Choroid plexus epithelial cell (primary cell): ENCODE measurements around the gene SGSM2.

Experiments used
- DNase-seq: peaks from one replicate; pipeline ENCODE4 v3.0.0-alpha.2; 2010; ENCODE audit warnings: low read depth
- H3K4me3 ChIP-seq: 2 replicates; pipeline ENCODE4 v1.5.1; 2011; ENCODE audit warnings: low read depth, mild to moderate bottlenecking, control low read depth, low read length, moderate library complexity
- TF ChIP-seq, protein P1 (sequence below): conservative IDR thresholded peaks from 2 replicates; pipeline ENCODE4 v1.5.1; 2011; ENCODE audit warnings: low read depth, mild to moderate bottlenecking, control low read depth, inconsistent platforms, low read length, moderate library complexity

SGSM2 gene

DNA sequence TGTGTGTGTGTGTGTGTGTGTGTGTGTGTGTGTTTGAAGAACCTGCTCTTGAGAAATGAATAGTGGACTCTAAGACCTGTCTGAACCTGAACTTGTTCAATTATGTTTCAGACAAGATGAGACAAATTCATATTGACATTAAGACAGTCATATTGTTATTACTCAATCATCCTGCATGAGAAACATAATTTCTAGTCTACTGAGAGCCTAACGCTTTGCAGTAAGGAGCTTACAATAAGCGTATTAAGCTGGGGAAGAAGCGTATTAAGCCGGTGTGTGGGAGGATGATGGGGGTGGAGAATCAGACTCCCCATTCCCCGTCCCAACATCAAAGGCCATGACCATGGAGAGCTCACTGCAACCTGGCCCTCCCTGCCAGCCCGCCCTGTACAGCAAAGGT, 86.0 kb downstream of the SGSM2 start:
- TF ChIP-seq, protein P1, sequence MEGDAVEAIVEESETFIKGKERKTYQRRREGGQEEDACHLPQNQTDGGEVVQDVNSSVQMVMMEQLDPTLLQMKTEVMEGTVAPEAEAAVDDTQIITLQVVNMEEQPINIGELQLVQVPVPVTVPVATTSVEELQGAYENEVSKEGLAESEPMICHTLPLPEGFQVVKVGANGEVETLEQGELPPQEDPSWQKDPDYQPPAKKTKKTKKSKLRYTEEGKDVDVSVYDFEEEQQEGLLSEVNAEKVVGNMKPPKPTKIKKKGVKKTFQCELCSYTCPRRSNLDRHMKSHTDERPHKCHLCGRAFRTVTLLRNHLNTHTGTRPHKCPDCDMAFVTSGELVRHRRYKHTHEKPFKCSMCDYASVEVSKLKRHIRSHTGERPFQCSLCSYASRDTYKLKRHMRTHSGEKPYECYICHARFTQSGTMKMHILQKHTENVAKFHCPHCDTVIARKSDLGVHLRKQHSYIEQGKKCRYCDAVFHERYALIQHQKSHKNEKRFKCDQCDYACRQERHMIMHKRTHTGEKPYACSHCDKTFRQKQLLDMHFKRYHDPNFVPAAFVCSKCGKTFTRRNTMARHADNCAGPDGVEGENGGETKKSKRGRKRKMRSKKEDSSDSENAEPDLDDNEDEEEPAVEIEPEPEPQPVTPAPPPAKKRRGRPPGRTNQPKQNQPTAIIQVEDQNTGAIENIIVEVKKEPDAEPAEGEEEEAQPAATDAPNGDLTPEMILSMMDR, result no peak
- DNase-seq, result no peak
- H3K4me3 ChIP-seq, result no peak overlapping the region

DNA sequence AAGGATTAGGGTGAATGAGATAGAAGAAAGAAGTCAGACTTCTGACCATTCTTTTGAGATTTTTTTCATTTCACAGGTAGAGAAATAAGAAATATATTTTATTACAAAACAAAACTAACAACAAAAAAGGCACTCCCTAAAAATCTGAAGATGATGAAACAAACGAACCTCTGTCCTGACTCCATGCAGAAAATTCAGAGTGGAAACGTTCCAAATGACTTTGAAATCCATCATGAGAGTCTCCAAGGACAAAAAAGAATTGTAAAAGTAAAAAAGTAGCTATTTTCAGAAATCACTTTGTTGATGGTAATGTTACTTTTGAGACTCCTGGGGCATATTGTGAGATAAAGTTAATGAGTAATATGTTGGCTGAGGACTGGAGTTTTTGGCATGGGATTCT, 89.9 kb downstream of the SGSM2 start:
- H3K4me3 ChIP-seq, result no peak overlapping the region
- TF ChIP-seq, protein P1, result no peak
- DNase-seq, result no peak

DNA sequence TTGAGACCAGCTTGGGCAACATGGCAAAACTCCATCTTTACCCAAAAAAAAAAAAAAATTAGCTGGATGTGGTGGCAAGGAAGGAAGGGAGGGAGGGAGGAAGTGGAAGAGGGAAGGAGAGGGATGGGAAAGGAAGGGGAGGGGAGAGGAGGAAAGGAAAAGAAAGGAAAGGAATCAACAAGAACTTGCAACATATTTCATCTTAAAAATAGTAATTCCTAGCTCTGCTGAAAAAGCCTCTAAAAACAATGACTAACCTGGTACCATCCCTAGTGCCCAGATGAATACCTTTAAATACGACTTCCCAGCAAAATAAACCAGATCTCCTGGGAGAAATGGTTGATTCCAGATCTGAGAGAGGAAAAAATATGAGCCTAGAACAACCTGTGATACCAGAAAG, 90.6 kb downstream of the SGSM2 start:
- TF ChIP-seq, protein P1, result no peak
- DNase-seq, result no peak
- no peak overlapping the region for H3K4me3 ChIP-seq
